Right lobe of liver (tissue), 6 donors: Measurements from ENCODE around the gene PAF1. TPM values are rescaled to one million over a fixed set of nuclear protein-coding genes. Genes with fewer than 3 reads are reported as not detected.

ENCODE experiments used
- ATAC-seq, 4 donors: fragments of 200-7000 bp; cut with Tn5 transposase; one replicate each; pipeline ENCODE4 v1.9.1; 2020; ENCODE audit warnings: mild to moderate bottlenecking in 4 of 4, moderate library complexity in 4 of 4
- DNase-seq, 3 donors: peaks; one replicate each; pipeline ENCODE4 v3.0.0-alpha.2; 2020
- H3K27ac ChIP-seq, 3 donors: fragments of 200-600 bp; one replicate each; pipeline ENCODE4 v1.8.0; 2022
- H3K27me3 ChIP-seq, 2 donors: fragments of 200-600 bp; one replicate each; pipeline ENCODE4 v1.8.0; 2022
- H3K36me3 ChIP-seq, 4 donors: fragments of 200-600 bp; sonication (generic) in 1 of 4; one replicate each; pipeline versions ENCODE4 v1.5.1 to v1.8.0; 2017 to 2022; ENCODE audit warnings: control low read depth in 1 of 4
- H3K4me1 ChIP-seq, 4 donors: fragments of 200-600 bp; sonication (generic) in 1 of 4; one replicate each; pipeline versions ENCODE4 v1.5.1 to v1.8.0; 2017 to 2022; ENCODE audit warnings: control low read depth in 1 of 4
- H3K4me3 ChIP-seq, 3 donors: fragments of 200-600 bp; one replicate each; pipeline ENCODE4 v1.8.0; 2022
- H3K9me3 ChIP-seq, 4 donors: fragments of 200-600 bp; sonication (generic) in 1 of 4; one replicate each; pipeline versions ENCODE4 v1.5.1 to v1.8.0; 2017 to 2022; ENCODE audit warnings: control low read depth in 1 of 4
- POLR2A ChIP-seq: fragments of 450-650 bp; IDR thresholded peaks from one replicate; pipeline ENCODE4 v1.6.1; 2017; ENCODE audit warnings: antibody characterized with exemption, mild to moderate bottlenecking
- whole genome bisulfite sequencing: methylation state at CpG from one replicate; pipeline ENCODE4 v1.1.6; 2018; ENCODE audit warnings: low coverage, low lambda C conversion rate; ENCODE audit not compliant: insufficient coverage; ENCODE audit errors: missing lambda C conversion rate; 5-methylcytosine and 5-hydroxymethylcytosine counted together
- intact Hi-C, 2 donors: fragments of 100-400 bp; cut with DNase I; formaldehyde crosslinking; loops; one replicate each; pipeline versions ENCODE4 v1.11.2 to v1.14.1; 2022
- total RNA-seq, 6 experiments: library from RNA; depleted of rRNA in 2 of 6; stranded (reverse); fragments of >200 nt in 2 of 6; fragmentation: NEBNext Ultra II Directional in 3 of 6; extraction: Animal tissue kit (Norgen Biotek cat#: 25700) in 3 of 6; gene quantifications; one replicate each; pipeline versions ENCODE4 v1.1.0 to v1.2.4, GENCODE V29; 2016 to 2023
- TF ChIP-seq, protein P1 (sequence below), 4 donors: fragments of 200-600 bp in 3 of 4; fragments of 450-650 bp in 1 of 4; IDR thresholded peaks; one replicate each; pipeline versions ENCODE4 v1.5.1 to v1.8.0; 2016 to 2022; ENCODE audit warnings: antibody characterized with exemption in 4 of 4, mild to moderate bottlenecking in 2 of 4
- donor health status: DM: no; HTN: yes; CAD: no.
- donor health status: DM: no; HTN: no; CAD: no.
- donor health status: DM: no; HTN: no; CAD: no.
- donor health status: DM: no; HTN: yes; CAD: no.
- donor health status: DM: no; HTN: yes; CAD: no.

Gene PAF1
- total RNA-seq, 6 experiments from 2014 or later = 18.6 to 34.9 (median 24.8) TPM

DNA sequence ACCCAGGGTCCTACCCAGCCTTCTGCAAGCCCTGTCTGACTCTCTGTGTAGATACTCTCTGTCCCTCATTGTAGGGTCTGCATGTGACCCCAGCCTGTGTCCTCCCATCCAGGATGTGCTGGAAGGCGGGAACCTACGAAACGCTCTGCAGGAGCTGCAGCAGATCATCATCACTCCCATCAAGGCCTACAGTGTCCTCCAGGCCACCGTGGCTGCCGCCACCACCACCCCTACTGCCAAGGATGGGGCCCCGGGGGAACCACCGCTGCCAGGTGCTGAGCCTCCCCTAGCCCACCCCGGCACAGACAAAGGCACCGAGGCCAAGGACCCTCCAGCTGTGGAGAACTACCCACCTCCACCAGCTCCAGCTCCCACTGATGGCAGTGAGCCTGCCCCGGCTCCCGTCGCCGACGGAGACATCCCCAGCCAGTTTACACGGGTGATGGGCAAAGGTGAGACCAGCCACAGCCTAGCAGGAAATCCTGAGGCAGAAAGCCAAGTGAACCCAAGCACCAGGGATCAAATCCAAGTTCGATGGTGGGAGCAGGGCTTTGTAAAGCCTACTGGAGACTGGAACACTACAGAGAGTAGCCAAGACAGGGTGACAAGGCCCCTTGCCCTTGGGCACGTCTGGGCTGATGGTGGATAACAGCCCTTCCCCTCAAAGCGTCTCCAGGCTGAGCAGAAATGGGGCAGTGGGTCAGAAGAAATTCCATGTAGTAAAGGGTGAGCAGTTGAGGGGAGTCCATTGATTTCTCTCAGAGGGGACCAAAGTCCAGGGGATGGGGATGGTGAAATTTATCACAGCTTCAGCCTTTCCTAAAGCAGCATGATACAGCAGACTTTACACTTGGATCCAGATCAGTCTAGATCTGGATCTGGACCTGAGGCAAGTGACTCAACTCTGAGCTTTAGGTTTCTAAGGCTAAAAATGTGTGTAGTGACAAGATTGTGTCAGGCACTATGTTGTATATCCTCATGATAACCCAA is 13.2 kb downstream of the PAF1 start:
- Histone ChIP-seq H3K27me3 (no peaks in the 10 kb centered on the region), H3K4me3 (peak overlapping the region in 2 of 3 donors; percentile 33 to 35), H3K36me3 (peaks cover 0 to 55% (median 23%) of the 10 kb centered on the region in 4 donors), H3K9me3 (no peaks in the 10 kb centered on the region), H3K27ac (peak overlapping the region; percentile 43 to 90 (median 70)), H3K4me1 (peaks cover 0 to 66% (median 27%) of the 10 kb centered on the region in 4 donors)
- intact Hi-C loops = no loop called here
- 3% methylated on average over 5 of the region's 18 CpGs for WGBS
- DNase-seq (peak; percentile 71 to 91 (median 85)), ATAC-seq (peak; percentile 74 to 88 (median 81))
- TF ChIP-seq, protein P1, sequence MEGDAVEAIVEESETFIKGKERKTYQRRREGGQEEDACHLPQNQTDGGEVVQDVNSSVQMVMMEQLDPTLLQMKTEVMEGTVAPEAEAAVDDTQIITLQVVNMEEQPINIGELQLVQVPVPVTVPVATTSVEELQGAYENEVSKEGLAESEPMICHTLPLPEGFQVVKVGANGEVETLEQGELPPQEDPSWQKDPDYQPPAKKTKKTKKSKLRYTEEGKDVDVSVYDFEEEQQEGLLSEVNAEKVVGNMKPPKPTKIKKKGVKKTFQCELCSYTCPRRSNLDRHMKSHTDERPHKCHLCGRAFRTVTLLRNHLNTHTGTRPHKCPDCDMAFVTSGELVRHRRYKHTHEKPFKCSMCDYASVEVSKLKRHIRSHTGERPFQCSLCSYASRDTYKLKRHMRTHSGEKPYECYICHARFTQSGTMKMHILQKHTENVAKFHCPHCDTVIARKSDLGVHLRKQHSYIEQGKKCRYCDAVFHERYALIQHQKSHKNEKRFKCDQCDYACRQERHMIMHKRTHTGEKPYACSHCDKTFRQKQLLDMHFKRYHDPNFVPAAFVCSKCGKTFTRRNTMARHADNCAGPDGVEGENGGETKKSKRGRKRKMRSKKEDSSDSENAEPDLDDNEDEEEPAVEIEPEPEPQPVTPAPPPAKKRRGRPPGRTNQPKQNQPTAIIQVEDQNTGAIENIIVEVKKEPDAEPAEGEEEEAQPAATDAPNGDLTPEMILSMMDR (IDR thresholded peaks at IDR 0.05) = no peak
- no peak for TF ChIP-seq POLR2A

DNA sequence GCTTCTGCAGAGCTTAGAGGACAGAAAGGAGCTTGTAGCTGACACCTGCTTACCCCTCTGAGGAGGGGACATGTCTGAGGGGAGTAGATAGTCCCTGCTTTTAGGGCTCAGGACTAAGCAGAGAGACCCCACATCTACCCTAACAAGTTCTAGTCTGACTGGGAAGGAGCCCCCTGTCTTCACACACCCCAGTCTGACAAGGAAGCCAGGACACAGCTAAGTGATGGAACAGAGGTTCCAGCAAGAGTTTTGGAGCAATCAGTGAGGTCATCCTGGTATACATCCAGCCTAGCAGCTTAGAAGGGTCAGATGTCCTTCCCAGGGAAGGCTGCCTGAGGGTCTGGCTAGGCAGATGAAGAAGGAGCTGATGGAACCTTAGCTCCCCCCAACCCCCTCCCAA is 15.0 kb downstream of the PAF1 start:
- Histone ChIP-seq H3K4me1 (peaks cover 0 to 77% (median 32%) of the 10 kb centered on the region in 4 donors), H3K36me3 (peaks cover 0 to 49% (median 15%) of the 10 kb centered on the region in 4 donors), H3K9me3 (no peaks in the 10 kb centered on the region), H3K27ac (no peak overlapping the region), H3K4me3 (no peak overlapping the region), H3K27me3 (no peaks in the 10 kb centered on the region)
- no peak for ATAC-seq
- intact Hi-C loops = no loop called here
- TF ChIP-seq, protein P1 (IDR thresholded peaks at IDR 0.05) = no peak
- no peak for DNase-seq

DNA sequence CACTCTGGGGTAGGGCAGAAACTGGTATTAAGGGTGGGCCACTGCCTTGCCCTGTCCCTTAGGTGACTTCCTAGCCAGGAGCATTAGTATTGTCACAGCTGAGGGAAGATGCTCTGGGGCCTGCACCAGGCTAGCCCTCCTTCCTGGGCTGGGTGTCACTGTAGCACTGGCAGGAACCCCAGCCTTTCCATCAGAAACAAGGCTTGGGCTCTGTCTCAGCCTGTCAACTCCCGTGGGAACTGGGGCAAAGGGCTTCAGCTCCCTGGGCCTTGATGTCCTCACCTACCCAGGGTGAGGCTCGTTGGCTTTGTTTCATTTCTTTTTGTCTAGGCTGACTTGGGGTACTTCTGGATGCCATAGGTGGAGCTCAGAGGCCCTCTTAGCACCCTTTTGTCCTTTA is 18.0 kb downstream of the PAF1 start:
- Histone ChIP-seq H3K27me3 (no peaks in the 10 kb centered on the region), H3K27ac (peak overlapping the region; percentile 41 to 73 (median 60)), H3K36me3 (peaks cover 0 to 42% (median 11%) of the 10 kb centered on the region in 4 donors), H3K4me3 (no peak overlapping the region), H3K9me3 (no peaks in the 10 kb centered on the region), H3K4me1 (peaks cover 0 to 64% (median 24%) of the 10 kb centered on the region in 4 donors)
- TF ChIP-seq, protein P1 (IDR thresholded peaks at IDR 0.05) = no peak
- TF ChIP-seq POLR2A = no peak
- intact Hi-C loops = no loop called here
- WGBS = no CpG with 5 or more reads among the region's 2 CpGs
- DNase-seq (no peak), ATAC-seq (peak in 3 of 4 donors; percentile 1 to 2 (median 2))

DNA sequence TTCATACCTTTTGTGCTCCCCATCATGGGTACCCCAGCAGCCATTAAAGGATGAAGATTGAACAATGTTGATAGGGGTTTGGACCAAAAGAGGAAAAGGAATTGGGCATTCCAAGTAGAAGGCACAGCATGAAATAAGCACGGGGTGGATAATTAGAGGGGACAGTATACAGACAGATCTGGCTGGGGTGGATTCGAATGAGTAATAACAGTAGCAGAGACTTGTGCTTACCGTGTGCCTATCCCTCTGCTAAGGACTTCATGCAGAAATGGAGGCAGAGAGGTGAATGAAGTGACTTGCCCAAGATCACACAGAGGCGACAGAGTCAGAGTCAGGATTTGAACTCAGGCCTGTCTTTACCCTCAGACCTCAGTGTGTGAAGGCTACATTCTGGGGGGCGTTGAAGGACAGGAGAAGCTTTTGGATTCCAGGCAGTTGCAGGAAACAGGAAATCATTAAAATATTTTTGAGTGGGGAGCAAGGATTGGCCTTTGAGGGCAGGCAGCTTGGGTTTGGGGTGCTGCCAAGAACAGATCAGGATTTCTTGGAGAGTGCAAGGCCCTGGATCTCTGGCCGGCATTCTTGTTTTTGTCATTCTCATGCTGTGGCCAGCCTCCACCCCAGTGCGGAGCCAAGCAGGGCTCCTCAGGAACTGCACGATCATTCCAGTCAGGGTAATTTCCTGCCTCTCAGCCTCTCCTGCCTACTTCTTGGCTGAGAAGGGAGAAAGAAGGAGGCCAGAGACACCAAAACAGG is 18.7 kb downstream of the PAF1 start:
- no peaks in the 10 kb centered on the region for H3K9me3 ChIP-seq
- peaks cover 0 to 36% (median 12%) of the 10 kb centered on the region in 4 donors for H3K36me3 ChIP-seq
- no peak for TF ChIP-seq POLR2A
- ATAC-seq = peak; percentile 65 to 83 (median 78)
- H3K4me3 ChIP-seq = no peak overlapping the region
- H3K27me3 ChIP-seq = no peaks in the 10 kb centered on the region
- DNase-seq = peak in 2 of 3 donors; percentile 59 to 84
- 42% methylated on average over 8 of the region's 8 CpGs for WGBS
- H3K27ac ChIP-seq = peak overlapping the region; percentile 41 to 73 (median 60)
- H3K4me1 ChIP-seq = peaks cover 0 to 57% (median 21%) of the 10 kb centered on the region in 4 donors
- intact Hi-C loops = no loop called here
